SU-DHL-6 (cell line): Measurements from ENCODE around the gene RAPSN.

ENCODE experiments used
- CTCF ChIP-seq: fragments of 200-600 bp; sonication (generic); IDR thresholded peaks from one replicate; pipeline ENCODE4 v1.5.1; 2017; ENCODE audit warnings: antibody characterized with exemption, mild to moderate bottlenecking, low read length, moderate library complexity; ENCODE audit not compliant: insufficient read depth, poor library complexity, severe bottlenecking
- EZH2phosphoT487 ChIP-seq: fragments of 200-600 bp; sonication (generic), shearing (Covaris generic); conservative IDR thresholded peaks from 2 replicates; pipeline ENCODE4 v1.6.1; 2018; ENCODE audit warnings: mild to moderate bottlenecking, antibody characterized with exemption, low read length, moderate library complexity, mixed read lengths

- TF ChIP-seq CTCF, result no peak
- TF ChIP-seq EZH2phosphoT487, result no peak
Observed at GRCh38 chr11:47443817-47444216, 5.1 kb downstream of the RAPSN start.
